ENCODE data around the gene RNH1.

GRCh38 chr11:545171-545570 is 38.1 kb upstream of the RNH1 start:
- TF ChIP-seq CTCF (IDR thresholded peaks at IDR 0.05; ENCODE audit: low read depth, low read length, poor library complexity, severe bottlenecking) (no peak), EZH2phosphoT487 (IDR thresholded peaks at IDR 0.05; ENCODE audit: borderline replicate concordance, low read length) (no peak)
